Motor neuron (in vitro differentiated cells): Measurements from ENCODE around the gene LTBP1. TPM values are rescaled to one million over a fixed set of nuclear protein-coding genes. Genes with fewer than 3 reads are reported as not detected.
"Not testable (repeated sequence)": the region's sequence is repeated elsewhere in the genome, so short reads cannot be mapped to it uniquely, and the experiment has no call there.

Experiments
- ATAC-seq, 8 experiments: fragments of 200-7000 bp; cut with Tn5 transposase; replicated peaks in 6 of 8; 2 replicates each; pipeline ENCODE4 v1.8.0; 2021; ENCODE audit warnings: mild to moderate bottlenecking in 8 of 8, moderate library complexity in 8 of 8
- H3K27ac ChIP-seq, 2 donors: fragments of 250-450 bp; sonication (Bioruptor Pico); 2 replicates each; pipeline ENCODE4 v1.9.0; 2021; ENCODE audit warnings: antibody characterized with exemption in 2 of 2, mild to moderate bottlenecking in 2 of 2, moderate library complexity in 1 of 2
- H3K4me1 ChIP-seq, 2 donors: fragments of 250-450 bp; sonication (Bioruptor Pico); replicated peaks in 1 of 2; 2 replicates each; pipeline ENCODE4 v1.6.1; 2021; ENCODE audit warnings: antibody characterized with exemption in 2 of 2, mild to moderate bottlenecking in 2 of 2, moderate library complexity in 1 of 2
- H3K4me3 ChIP-seq, 5 donors: fragments of 250-450 bp; sonication (Bioruptor Pico); 2 replicates each; pipeline ENCODE4 v1.9.0; 2021; ENCODE audit warnings: antibody characterized with exemption in 5 of 5, mild to moderate bottlenecking in 5 of 5, moderate library complexity in 4 of 5
- WGBS, 10 experiments: fragments of 450-650 bp; shearing (Covaris generic); methylation state at CpG; one replicate each; pipeline ENCODE4 v1.0.0; 2022; 5-methylcytosine and 5-hydroxymethylcytosine counted together
- in situ Hi-C, 9 experiments: fragments of 400-800 bp; cut with MboI; loops; one replicate each; pipeline ENCODE4 v1.15.0; 2021; ENCODE audit warnings: low sequenced_read_pairs in 9 of 9, low pct_unique_long_range_greater_than_20kb in 2 of 9; ENCODE audit not compliant: unreplicated experiment in 9 of 9
- total RNA-seq, 8 experiments: library from RNA; unstranded; fragments of 300-600 nt; gene quantifications; 2 replicates each; pipeline versions ENCODE4 v1.2.3 to v1.2.4, GENCODE V29; 2022

The LTBP1 gene
- total RNA-seq, 8 experiments from 2014 or later, result 2.8 to 692 (median 20.8) TPM

DNA sequence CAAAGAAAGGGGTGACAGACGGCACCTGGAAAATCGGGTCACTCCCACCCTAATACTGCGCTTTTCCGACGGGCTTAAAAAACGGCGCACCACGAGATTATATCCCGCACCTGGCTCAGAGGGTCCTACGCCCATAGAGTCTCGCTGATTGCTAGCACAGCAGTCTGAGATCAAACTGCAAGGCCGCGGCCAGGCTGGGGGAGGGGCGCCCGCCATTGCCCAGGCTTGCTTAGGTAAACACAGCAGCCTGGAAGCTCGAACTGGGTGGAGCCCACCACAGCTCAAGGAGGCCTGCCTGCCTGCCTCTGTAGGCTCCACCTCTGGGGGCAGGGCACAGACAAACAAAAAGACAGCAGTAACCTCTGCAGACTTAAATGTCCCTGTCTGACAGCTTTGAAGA, 223.5 kb downstream of the LTBP1 start:
- H3K4me3 ChIP-seq, ATAC-seq, in situ Hi-C loops, H3K27ac ChIP-seq, H3K4me1 ChIP-seq: not testable (repeated sequence)
- no CpG with 5 or more reads among the region's 16 CpGs for WGBS, 10 experiments

DNA sequence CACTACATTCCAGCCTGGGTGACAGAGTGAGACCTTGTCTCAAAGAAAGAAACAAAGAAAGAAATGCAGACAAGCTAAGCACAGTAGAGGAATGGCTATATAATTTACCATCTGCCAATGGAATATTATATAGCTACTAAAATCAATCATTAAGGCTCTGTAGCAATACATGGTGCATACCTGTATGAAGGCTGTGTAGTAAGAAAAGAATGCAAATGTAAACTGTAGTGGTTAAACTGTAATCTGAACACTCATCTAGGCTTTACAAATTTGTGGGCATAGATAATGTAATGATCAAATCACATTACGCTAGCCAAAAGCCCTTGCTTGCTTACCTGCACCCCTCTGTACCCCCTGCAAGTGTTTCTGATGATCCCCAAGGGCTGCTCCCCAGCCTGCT, 230.9 kb downstream of the LTBP1 start:
- no peak for ATAC-seq
- Histone ChIP-seq H3K4me1 (no peaks in the 10 kb centered on the region), H3K4me3 (no peak overlapping the region), H3K27ac (no peak overlapping the region)
- WGBS, 10 experiments, result 0 to 29% (median 0%) methylated on average over 1 of the region's 1 CpG; no CpG with 5 or more reads in 6 of the 10 experiments
- in situ Hi-C loops, result no loop called here

DNA sequence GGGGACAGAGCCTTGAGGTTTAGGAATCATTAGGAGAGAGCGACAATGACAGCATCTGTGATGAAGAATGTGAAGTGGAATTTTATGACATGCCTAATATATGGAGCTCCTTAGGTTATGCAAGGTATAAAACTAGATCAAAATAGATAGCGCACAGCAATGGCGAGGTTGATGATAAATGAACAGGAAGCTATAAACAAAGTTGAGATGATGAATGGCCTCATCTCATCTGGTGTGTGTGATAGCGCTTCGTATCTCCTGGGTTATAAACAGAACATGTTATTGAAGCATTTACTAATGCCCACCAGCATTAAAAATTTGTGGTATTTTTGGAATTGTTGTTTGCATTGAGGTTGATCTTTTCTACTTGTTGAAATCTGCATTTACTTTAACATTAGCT, 231.5 kb downstream of the LTBP1 start:
- 80 to 100% (median 93%) methylated on average over 2 to 5 of the region's 5 CpGs for WGBS, 10 experiments
- Histone ChIP-seq H3K4me3 (no peak overlapping the region), H3K4me1 (no peaks in the 10 kb centered on the region), H3K27ac (no peak overlapping the region)
- in situ Hi-C loops, result no loop called here
- no peak for ATAC-seq

DNA sequence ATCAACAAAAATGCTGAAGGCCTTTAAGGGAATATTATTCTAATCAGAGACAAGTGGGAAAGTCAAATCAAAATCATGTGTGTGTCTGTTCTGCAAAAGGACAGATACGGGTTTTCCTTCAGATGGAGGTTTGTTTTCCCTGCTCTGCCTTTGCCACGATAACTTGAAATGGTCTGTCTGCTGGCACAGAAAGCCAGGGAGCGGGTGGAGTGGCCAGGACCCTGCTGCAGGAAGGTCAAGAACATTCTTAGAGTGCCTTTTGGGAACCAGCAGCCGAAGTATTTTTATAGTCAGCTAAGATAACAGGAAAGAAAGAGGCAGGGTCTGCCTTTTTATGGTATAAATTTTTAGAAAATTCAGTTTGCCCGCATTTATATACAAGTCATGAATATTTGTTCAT, 234.2 kb downstream of the LTBP1 start:
- no peak for ATAC-seq
- H3K27ac ChIP-seq, result no peak overlapping the region
- WGBS, 10 experiments, result 27 to 100% (median 82%) methylated on average over 1 to 5 of the region's 5 CpGs

DNA sequence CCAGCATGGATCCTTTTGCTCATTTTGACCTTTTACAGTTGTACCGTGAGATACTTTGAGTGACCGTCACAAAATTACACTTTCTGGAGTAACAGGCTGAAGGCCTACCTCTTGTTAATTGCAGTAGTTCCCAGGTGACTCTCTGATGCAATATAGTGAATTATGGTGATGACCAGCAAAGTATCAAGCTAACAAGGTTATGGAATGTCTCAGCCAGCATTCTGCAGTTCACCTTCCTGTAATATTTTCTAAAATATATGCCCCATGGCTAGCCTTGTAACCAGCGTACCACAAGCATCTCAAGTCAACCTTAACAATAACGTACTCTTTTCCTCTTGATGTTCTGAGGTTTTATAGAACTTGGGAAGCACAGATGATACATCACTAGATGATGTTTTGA, 234.7 kb downstream of the LTBP1 start:
- Histone ChIP-seq H3K4me1 (no peaks in the 10 kb centered on the region), H3K4me3 (no peak overlapping the region), H3K27ac (no peak overlapping the region)
- no peak for ATAC-seq
- 0 to 100% (median 70%) methylated on average over 1 to 4 of the region's 4 CpGs; no CpG with 5 or more reads in 1 of the 10 experiments for WGBS, 10 experiments
- in situ Hi-C loops, result no loop called here

More for the DNA sequence above, 234.2 kb downstream of the LTBP1 start:
- H3K4me1 ChIP-seq, result no peaks in the 10 kb centered on the region
- H3K4me3 ChIP-seq, result no peak overlapping the region
- in situ Hi-C loops, result no loop called here

DNA sequence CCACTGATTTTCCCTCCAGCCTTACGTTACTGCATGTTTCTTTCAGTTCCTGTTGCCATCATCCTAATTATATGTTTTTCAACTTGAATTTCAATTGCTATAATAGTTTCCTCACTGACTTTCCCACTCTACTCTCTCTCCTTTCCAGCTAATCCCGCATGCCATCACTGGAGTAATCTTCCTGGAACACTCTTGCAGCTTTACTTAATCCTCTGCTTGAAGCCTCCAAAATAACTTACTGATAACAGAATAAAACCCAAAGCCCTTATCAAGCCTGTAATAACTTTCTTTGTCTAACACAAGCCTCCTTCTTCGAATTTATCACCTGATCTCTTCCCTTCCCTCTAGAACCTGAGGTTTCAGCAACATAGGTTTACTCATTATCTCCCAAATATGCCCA, 237.3 kb downstream of the LTBP1 start:
- Histone ChIP-seq H3K4me3 (no peak overlapping the region), H3K4me1 (no peaks in the 10 kb centered on the region), H3K27ac (no peak overlapping the region)
- WGBS, 10 experiments, result 60 to 100% (median 73%) methylated on average over 1 to 3 of the region's 3 CpGs
- ATAC-seq, result no peak
- in situ Hi-C loops, result no loop called here

DNA sequence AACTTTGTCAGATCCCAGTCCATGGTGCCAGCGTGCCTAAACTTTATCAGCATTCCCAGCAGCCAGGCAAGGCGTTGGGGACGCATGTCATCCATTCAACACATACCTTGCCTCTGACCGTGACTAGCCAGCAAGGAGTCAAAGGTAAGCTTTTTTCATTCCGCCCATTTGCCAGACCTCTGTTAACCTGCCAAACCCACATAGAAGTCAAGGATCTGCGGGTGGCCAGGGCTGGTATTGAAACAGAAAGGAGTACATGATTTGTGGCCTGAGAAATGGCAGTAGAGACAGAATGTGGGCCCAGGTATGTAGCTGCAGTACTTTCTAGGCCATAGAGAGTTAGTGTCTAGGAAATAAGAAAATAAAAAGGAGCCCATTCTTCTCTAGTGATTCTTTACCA, 240.2 kb downstream of the LTBP1 start:
- ATAC-seq, result no peak
- in situ Hi-C loops, result no loop called here
- WGBS, 10 experiments, result 38 to 92% (median 78%) methylated on average over 2 to 6 of the region's 6 CpGs; no CpG with 5 or more reads in 3 of the 10 experiments
- no peak overlapping the region for H3K27ac ChIP-seq
- peaks cover 4% of the 10 kb centered on the region in 2 donors for H3K4me1 ChIP-seq
- no peak overlapping the region for H3K4me3 ChIP-seq

DNA sequence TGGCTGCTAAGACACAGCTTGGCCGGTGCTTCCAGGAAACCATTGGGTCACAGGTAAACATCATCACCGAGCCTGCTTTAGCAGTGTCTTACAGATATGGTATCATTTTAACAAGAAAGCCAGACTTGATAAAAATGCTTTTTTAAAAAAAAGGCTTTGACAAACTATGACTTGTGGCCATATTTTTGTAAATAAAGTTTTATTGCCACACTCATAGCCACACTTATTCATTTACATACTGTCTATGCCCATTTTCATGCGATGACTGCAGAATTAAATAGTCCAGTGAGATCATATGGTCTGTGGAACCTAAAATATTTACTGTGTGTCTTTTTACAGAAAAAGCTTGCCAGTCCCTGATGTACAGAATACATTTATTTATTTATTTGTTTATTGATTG, 242.0 kb downstream of the LTBP1 start:
- no peak for ATAC-seq
- no peak overlapping the region for H3K4me3 ChIP-seq
- WGBS, 10 experiments, result 60 to 100% (median 100%) methylated on average over 1 to 2 of the region's 3 CpGs; no CpG with 5 or more reads in 2 of the 10 experiments
- in situ Hi-C loops, result no loop called here
- peaks cover 6 to 7% of the 10 kb centered on the region in 2 donors for H3K4me1 ChIP-seq
- H3K27ac ChIP-seq, result no peak overlapping the region

DNA sequence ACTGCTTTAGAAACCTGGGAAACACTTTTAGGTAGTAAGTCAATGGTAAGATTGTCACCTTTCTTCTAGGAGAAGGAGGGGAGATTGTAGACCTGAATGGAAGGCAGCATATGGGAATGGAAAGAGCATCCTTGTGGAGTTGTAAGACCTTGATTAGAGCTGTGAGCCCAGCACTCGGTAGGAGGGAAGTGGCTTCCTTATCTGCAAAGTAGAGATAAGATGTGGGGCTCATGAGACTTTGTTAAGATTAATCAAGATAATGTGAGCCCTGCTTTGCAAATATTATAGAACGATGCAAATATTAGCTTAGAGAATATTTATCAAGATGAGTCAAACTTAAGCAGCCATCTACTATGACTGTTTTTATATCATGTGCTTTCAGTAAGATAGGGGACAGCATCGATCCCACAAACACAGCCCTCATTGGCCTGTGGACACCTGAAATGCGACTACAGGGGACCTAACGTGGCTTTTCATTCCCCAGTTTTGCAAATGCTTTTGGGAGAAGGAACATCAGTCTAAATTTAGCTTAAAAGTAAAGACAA, 243.7 kb downstream of the LTBP1 start:
- no peak for ATAC-seq
- H3K27ac ChIP-seq, result no peak overlapping the region
- H3K4me3 ChIP-seq, result no peak overlapping the region
- H3K4me1 ChIP-seq, result peaks cover 6 to 7% of the 10 kb centered on the region in 2 donors
- in situ Hi-C loops, result no loop called here
- WGBS, 10 experiments, result 80 to 100% (median 99%) methylated on average over 1 to 5 of the region's 5 CpGs

DNA sequence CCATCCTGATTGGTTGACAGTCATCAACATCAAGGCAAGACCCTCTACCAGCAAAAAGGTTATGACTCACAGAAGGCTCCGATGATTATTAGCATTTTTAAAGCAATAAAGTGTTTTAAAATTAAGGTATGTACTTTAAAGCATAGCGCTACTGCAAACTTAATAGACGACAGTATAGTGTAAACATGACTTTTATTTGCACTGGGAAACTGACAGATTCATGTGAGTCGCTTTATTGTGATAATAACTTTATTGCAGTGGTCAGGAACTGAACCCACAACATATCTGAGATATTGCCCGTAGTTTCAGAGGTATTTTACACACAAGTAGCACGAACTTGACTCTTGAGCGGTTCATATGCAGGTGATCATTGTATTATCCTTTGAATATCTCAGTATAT, 249.1 kb downstream of the LTBP1 start:
- Histone ChIP-seq H3K4me3 (no peak overlapping the region), H3K27ac (no peak overlapping the region), H3K4me1 (peaks cover 6 to 7% of the 10 kb centered on the region in 2 donors)
- 88 to 100% (median 92%) methylated on average over 4 to 7 of the region's 7 CpGs; no CpG with 5 or more reads in 1 of the 10 experiments for WGBS, 10 experiments
- in situ Hi-C loops, result no loop called here
- no peak for ATAC-seq

DNA sequence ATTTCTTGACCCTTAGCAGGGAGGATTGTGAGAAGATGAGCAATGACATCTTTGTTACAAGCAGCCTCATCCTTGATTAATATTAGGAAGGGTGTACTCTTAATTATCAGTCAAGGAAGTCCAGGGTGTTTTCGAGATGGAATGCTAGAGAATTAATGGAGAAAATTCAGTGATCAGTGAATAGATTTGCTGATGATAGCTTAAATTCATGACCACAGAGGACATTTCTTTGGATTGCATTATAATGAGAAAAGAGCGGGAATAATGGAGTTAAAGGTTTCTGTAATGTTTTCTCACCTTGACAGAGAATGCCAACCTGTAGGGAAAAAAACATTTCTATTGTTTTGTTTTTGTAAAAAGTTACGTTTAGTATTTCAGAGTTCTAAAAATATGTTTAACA, 249.9 kb downstream of the LTBP1 start:
- Histone ChIP-seq H3K4me1 (peaks cover 5% of the 10 kb centered on the region in 2 donors), H3K27ac (no peak overlapping the region), H3K4me3 (no peak overlapping the region)
- 78 to 96% (median 91%) methylated on average over 1 to 3 of the region's 3 CpGs for WGBS, 10 experiments
- no peak for ATAC-seq
- in situ Hi-C loops, result no loop called here

DNA sequence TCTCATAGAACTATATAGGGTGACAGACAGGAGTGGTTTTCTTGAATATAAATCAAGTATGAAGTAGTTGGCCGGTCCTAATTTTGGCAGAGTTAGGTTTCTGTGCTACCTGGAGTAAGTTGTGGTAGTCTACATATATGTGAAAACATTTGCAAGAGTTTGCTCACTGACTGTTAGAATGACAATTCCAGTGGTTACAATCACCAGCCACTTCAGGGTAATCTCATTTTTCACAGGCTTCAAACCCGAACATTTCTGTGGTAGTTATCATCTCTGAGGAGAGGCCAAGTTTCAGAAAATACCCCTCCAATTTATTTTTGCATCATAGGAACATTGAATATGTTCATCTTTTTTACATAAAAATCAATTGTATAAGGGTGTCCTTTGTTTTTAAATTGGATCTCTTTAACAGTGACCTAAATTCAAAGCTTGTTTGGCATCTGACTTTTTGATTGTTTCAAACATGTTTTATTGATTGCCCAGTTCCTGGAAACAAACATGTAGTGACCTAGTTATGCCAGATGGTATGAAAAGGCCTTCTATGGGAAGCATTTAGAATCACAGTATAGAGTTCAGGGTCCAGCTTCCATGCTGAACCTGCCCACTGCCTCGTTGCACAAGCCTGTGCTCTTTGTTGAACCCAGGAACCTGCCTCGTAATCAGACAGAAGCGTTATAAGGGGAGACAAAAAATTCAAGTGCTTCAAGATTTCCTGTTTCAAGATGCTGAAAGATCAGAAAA, 250.6 kb downstream of the LTBP1 start:
- in situ Hi-C loops, result no loop called here
- Histone ChIP-seq H3K4me1 (no peaks in the 10 kb centered on the region), H3K4me3 (no peak overlapping the region), H3K27ac (no peak overlapping the region)
- ATAC-seq, result no peak
- 50 to 100% (median 84%) methylated on average over 2 to 5 of the region's 5 CpGs; no CpG with 5 or more reads in 1 of the 10 experiments for WGBS, 10 experiments

DNA sequence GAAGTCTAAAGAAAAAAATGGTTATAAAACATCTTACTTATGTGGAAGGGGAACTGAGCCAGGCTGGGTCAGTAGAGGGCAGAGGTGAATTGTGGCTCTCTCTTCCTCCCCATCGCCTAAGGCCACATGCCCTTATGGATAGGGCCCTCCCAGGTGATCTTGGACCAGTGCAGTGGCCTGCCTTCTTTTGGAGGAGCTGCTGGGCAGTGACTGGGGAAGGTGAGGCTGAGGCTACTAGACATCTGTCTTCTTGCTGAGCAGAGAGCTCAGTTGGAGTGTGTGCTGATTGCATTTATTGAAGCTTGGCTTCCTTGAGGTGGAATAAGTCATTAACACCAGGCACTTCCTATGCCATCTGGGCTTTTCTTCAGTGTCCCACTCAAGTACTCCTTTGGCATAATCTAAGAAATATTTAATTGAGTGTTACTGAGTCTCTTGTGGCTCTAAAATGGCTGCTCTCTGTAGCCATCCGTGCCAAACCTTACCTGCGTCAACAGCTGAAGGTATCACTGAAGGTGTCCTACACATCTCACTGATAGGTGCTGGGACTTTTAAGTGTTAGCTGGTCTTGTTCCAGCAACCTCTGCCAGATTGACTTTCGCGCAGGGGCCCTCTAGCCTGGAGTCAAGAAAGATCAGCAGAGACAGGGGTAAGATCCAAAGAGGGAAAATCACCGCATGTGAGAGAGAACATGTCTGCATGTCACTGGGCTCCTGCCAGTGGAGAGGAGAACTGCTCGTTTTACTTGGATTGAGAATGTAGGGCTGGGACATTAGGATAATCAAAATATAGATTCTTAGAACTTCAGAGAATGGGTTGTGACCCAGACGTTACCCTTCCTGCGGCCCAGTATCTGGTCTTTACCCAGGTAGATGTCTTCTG, 256.1 kb downstream of the LTBP1 start:
- 20 to 100% (median 78%) methylated on average over 1 to 6 of the region's 9 CpGs for WGBS, 10 experiments
- no peak overlapping the region for H3K27ac ChIP-seq
- ATAC-seq, result no peak
- H3K4me1 ChIP-seq, result no peaks in the 10 kb centered on the region
- in situ Hi-C loops, result no loop called here
- no peak overlapping the region for H3K4me3 ChIP-seq
